ENCODE results near the gene ATP10B.
"Not testable (repeated sequence)": the region's sequence is repeated elsewhere in the genome, so short reads cannot be mapped to it uniquely, and the experiment has no call there.

Gene ATP10B

DNA sequence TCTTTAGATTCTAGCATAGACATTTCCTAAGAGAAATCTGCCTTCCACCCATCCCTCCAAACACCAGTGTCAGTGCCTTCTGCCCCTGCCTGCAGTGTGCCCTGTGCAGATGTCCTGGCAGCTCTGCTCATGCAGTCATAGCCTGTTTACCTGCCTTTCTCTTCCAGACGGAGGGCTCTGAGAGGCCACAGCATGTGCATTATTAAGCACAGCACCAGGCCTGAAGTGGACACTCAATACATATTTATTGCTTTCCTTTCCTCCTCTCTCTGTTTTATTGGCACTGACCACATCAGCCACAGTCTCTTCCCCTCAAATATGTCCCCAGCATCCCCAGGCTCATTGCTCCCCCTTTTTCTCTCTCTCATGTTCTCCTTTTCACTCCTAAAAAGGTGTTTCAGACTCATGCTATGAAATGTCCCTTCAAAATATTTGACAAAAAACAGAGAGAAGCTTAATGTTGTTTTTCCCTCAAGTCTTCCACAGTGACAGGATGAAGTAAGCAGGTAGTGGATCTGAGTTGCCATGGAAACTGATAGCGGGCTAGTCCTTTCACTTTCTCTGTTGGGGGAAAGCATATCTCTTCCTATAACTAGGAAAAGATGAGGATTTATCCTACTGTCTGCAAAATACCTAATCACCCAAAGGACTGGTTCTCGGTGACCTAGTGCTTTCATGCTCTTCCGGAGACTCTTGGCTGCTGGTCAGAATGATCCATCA lies 100.9 kb downstream of the ATP10B start:
- no peak for DNase-seq

DNA sequence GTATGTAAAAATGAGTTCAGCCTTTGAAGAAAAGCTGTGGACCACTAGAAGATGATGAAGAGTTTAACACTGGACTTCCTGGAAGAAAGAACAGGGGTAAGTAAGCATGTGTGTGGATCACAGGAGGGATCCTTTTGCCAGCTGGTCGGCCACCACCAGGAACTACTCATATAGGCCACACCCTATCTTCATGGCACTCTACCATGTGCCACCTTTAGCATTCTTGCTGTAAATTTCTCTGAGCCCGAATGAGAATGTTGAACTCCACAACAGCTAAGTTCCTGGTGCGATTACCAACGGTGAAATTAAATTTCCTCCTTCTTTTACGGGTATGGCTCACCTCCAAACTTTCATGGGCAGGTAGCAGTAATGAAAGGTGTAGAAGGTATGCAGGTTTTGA lies 102.3 kb downstream of the ATP10B start:
- DNase-seq = no peak

DNA sequence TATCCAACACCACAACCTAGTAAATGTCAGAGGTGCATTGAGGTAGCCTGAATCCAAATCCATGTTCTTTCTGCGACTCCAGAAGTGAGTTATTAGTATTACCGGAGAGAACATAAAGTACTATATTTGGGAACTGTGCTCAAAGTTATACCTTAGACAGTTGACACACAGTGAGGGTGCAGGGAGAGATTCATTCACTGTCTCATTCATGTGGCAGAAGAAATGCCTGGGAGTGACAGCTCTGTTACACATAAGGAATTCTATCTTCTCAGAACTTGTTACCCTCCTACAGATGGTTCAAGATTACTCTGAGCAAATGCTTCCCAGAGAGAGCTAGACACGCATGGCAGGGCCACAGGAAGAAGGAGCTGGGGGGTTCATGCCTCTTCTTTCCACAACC lies 103.0 kb downstream of the ATP10B start:
- no peak for DNase-seq

DNA sequence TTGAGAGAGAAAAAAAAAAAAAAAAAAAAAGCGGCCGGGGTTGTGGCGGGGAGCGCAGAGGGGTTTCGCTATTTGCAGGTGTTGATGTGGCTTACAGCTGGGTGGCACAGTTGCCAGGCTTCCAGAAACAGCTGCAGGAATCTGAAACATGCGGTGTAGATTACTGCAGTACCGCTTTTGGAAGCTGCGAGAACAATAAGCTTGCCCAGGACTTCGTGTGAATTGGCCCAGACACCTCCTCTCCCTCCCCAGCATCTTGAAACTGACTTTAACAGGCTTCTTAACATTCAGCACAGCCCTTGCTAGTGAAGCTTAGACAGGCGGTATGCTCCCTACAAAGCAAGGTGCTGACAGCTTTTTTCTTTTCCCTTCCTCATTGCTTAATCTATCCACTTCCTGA lies 104.0 kb downstream of the ATP10B start:
- no peak for DNase-seq

DNA sequence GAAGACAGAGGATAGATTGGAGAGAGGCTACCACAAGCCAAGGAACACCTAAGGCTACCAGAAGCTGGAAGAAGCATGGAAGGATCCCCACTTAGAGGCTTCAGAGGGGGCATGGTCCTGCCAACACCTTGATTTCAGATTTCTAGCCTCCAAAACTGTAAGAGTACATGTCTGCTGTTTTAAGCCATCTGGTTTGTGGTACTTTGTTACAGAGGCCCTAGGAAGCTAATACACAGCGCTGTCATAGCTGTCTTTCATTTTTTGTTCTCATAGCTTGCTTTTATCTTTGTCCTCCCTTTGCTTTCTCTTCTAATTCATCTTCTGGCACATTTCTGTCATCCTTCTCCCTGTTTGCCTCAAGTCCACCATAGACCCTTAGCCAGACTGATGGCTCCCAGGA lies 104.5 kb downstream of the ATP10B start:
- no peak for DNase-seq

DNA sequence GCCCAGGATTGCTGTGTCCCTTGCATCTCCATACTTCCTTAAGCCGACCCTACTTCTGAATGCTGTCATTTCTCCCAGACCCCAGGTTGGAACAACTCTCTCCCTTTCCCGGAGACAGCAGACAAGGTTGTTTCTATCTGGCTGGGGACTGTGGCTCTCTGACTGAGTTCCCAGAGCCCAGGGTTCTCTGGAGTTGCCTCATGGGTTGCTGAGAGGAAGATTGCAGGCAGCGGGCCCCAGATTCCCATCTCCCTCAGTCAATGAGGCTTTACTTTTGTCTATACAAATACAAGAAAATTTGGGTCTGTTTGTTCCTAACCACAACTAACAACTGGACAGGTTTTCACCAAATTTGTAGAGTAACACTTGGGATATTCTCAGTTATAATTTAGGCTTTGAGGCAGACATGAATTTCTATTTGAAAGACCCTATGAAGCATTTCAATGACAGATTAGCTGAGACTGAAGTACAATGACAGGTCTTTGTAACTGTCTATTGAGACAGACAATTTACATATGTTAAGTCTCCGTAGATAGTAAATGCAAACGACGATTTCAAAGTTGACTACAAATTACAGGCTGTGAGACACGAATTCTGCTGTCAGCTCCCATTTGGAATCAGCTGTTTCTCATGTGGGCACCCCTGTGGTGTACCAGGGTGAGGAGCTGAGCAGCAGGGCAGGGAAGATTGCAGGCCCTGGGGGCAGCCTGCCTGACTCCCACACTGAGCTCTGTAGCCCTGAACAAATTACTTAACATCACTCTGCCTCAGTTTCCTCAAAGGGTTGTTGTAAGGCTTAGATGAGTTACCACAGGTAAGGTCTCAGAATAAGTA lies 107.5 kb downstream of the ATP10B start:
- no peak for DNase-seq

DNA sequence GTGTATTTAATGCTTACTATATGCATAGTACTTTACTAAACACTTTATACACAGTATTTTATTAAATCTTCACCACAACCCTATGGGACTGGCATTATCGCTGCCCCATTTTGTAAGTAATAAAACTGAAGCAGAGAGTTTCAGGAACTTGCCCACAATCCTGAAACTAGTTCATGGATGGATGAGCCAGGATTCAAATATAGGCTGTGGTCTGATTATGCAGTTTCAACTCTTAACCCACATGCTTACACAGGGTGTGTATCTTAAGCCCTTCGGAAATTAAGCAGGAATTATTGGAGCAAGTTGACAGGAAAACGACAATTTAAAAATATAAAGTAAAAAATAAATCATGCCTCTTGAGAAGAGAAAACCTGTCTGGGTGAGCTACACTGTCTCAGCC lies 109.0 kb downstream of the ATP10B start:
- DNase-seq = no peak

DNA sequence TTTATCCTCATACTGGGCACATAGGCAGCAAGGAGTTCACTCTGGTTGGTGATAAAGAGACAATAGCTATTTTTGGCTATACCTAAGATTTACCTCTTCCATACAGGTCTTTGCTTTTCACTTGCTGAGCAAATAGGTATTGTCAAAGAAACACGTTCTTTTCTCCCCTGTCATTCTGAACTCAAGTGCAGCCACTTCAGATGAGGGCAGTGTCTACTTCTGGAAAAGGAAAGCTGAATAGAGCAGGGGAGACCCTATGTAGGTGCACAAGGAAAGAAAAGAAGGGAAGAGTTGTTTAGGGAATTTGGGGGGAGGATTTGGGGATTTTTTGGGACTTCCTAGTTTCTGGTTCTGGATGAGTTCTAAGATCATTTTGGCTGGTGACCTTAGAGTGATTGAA lies 109.6 kb downstream of the ATP10B start:
- no peak for DNase-seq

DNA sequence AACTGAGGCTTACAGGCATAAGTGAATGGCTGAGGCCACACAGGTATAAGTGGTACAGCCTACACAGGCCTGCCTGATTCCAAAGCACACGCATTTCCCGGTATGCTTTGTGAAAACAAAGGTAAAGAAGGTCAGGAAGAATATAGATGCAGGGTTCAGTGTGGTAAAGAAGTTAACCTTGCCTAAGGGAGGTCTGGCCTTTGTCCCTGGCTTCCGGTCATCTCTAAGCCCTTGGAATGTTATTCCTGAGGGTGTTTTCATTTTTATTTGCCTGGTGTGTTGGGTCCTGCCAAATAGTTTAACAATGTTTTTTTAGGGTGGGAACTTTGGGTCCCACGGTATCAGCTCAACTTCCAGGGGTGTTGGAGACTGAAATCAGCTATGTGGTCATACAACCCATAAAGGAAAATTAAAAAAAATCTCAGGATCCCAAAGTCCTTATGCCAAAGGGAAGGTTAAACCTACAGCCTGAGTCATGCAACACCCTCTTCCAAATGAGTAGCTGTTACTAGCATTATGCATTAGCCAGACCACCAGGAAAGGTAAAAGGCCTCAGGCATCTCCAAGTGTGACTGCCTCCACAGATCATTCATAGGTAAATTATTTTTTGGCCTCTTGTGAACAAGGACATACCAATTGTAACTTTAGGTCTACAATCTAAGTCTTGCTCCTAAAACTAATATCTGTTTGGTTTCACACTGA lies 124.6 kb downstream of the ATP10B start:
- DNase-seq = no peak

DNA sequence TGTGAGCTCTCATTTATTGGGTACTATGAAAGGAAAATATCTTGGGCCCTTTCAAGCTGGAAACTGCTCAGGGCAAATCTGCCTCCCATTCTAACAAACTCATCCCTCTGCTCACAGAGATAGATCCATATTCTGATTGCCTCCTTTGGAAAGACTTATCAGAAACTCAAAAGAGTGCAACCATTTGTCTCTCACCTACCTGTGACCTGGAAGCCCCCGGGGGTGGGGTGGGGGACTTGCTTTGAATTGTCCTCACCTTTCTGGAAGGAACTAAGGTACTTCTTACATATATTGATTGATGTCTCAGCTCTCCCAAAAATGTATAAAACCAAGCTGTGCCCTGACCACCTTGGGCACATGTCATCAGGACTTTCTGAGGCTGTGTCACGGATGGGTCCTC lies 125.3 kb downstream of the ATP10B start:
- DNase-seq = no peak

DNA sequence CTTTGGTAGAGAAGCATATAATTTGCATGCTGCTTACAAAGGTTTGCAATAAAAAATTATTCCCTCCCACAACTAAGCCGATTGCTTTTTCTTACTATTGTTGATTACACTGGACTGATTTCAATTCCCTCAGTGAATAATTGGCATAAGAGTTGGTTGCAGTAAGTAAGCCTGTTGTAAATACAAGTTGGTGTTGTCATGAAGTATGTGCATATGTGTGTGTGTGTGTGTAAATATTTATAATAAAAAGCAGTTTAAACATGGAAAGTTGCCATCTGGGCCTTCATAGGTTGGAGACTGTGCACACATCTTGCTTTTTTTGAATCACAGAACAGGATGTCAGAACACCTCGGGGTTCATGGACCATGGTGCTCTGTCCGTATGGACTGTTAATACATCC lies 131.2 kb downstream of the ATP10B start:
- DNase-seq = no peak

DNA sequence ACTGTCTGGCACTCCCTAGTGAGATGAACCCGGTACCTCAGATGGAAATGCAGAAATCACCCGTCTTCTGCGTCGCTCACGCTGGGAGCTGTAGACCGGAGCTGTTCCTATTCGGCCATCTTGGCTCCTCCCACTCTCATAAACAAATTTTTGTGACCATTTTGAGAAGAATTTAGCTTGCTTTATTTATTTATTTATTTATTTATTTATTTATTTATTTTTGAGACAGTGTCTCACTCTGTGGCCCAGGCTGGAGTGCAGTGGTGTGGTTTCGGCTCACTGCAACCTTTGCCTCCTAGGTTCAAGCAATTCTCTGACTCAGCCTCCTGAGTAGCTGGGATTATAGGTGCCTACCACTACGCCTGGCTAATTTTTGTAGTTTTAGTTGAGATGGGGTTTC lies 136.5 kb downstream of the ATP10B start:
- not testable (repeated sequence) for DNase-seq

DNA sequence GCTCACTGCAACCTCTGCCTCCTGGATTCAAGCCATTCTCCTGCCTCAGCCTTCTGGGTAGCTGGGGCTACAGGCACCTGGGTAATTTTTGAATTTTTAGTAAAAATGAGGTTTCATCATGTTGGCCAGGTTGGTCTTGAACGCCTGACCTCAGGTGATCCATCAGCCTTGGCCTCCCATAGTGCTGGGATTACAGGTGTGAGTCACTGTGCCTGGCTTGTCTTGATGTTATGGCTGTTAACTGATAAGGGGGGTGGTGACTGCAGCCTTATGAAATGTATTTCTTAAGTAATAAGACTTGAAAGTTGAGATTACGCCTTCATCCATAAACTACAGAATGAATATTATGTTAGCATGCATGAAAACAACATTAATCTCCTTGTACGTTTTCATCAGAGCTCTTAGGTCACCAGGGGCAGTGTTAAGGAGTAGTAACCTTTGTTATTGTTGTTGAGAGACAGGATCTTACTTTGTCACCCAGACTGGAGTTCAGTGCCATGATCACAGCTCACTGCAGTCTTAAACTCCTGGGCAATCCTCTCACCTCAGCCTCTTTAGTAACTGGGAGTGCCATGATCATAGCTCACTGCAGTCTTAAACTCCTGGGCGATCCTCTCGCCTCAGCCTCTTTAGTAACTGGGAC lies 148.3 kb downstream of the ATP10B start:
- DNase-seq = no peak

DNA sequence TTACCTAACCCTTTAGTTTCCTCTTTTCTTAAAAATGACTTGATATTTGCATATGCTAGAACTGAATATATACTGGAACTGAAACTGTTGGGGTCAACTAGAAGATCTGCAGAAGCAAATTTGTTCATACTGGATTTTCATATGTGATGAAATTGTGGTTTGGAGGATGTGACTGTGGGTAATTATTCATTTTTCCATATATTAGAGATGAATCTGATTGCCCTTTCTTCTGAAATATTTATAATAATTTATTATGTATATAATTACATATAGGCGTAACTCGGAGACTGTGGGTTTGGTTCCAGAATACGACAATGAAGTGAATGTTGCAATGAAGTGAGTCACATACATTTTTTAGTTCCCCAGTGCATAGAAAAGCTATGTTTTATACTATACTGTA lies 149.1 kb downstream of the ATP10B start:
- DNase-seq = no peak

DNA sequence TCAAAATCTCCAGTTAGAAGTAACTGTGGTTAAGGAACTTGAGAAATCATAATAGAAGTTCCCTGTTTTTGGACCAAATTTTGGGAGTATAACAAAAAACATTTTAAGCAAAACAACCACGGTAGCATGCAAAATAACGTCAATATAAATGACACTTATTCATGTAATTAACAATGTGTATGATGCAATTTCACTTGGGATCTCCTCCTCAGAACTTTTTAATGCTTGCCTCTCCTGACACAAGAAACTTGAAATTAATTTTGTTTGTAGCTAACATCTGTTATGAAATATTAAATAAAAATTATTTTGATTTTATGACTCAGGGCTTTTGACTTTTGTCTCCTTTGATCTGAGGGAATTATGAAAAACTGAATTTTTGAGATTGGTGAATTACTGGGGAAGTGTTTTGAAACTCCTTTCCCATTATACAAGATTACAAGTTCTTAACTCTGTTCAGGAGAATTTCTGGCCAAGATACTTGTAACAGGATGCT lies 149.7 kb downstream of the ATP10B start:
- no peak for DNase-seq

DNA sequence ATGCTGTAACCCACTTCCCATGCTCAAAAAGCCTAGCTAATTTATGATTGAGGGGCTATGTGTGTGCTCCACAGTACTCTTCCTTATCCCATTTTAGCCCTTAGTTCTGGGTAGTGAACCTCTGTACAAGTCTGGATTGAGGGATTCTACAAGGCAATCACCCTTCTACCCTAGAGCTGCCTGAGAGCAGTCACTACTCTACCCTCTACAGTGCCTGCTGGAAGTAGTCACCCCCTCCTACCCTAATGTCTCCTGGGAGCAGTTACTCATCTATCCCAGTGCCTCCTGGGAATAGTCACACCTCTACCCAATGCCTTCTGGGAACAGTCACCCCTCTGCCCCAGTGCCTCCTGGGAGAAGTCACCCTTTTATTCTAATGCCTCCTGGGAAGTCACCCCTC lies 150.6 kb downstream of the ATP10B start:
- DNase-seq = no peak

DNA sequence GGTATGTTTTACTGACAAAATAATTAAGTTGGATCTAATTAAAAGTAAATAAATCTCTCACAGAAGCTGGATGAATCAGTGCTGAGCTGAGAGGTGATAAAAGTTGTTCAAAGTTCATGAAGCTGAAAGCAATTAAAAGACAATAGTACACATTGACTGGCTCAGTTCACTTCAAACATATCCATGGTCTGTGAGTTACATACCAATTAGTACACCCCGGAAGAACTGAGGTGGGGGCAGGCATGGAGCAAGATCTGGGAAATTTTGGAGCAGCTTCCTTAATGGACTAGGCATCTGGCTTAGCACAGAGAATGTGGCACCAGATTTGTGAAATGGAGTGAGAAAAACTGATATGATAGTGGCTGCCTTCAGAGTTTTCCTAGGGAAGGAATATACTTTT lies 152.7 kb downstream of the ATP10B start:
- no peak for DNase-seq

DNA sequence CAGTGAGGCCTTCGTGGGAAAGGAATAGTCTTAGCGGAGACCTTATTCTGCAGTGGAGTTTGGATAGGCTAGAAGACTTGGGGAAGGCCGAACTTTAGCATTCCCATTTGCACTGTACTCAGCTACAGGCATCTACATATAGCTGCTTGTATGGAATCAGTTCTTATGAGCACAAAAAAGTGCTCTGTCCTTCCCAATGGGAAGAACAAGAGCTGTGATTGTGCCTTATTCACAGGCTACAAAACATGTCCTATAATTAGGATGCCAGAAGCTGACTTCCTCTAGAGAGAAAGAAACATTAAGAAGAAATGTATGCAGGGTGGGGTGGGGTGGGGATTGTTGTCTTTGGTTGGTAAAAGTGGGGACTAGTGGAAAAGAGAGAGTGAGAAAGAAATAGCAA lies 154.7 kb downstream of the ATP10B start:
- DNase-seq = no peak

DNA sequence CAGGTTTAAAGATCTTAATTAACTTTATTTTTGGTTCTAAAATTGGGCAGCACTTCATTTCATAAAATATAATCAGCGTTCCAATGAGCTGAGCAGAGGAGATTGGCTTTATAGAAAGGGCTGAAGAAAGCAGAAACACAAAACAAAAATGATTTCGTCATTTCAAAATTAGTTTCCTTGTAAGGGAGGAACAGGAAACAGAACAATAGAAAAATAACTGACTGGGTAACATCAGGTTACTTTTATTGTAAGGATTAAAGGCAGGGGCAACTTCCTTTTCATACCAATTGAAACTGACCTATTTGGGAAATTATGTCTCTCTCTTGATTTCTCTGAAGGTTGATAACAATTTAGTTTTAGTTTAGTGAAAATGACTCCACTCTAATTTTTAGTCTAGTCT lies 157.1 kb downstream of the ATP10B start:
- no peak for DNase-seq

DNA sequence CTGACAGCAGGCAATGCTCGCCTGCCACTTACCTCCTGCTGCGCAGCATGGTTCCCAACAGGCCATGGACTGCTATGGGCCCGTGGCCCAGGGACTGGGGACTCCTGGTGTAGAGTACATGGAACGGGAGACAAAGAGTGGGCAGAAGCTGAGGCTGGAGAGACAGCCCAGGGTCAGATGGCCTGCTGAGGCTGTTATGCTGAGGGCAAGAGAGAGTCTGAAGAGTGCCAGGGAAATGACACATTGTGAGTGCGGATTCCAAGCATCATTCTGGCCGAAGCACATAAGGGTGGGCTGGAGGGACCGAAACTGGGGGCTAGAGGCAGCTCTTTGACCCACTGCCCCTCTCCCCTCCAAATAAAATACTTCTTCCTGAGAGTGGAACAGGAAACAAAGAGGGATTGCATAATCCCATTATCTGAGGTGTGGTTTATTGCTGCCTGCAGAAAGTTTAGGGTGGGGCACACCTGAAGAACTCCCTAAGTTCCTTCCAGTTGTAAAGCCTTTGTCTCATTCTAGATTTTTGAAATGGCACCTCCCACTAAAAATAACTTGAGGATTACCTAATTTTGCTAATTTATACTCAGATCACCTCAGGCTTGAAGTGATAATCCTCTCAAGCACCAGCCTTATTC lies 158.1 kb downstream of the ATP10B start:
- DNase-seq = no peak

DNA sequence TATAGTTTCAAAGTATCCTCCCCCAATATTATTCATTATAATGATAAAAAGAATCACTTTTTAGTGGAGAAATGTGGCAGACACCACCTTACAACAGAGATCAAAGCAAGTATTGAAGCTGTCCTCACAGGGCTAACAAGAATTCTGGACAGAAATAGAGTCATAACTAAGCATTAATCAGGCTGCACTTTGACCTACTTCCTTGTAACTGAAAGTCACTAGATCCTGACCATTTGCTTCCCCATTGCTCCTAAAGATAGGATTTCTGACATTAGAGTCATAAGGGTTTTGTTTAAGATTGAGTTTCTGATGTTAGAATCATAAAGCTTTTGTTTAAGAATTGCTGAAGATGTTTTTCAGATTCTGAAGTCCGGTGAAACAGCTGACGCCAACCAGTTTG lies 159.7 kb downstream of the ATP10B start:
- DNase-seq = no peak

DNA sequence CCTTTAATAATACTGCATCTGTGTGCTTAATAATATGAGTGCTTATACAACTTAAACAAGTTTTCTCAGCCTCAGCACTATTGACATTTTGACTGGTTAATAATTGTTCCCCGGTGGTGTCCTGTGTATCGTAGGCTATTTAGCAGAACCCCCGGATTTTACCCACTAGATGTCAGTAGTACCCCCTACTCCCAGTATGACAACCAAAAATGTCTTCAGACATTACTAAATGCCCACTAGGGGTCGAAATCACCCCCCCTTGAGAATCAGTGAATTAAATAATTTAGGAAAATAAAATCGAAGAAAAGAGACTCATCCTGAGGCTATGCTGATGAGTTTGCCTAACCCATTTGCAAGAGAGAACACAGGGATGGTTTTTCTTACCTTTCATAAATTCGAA lies 166.3 kb downstream of the ATP10B start:
- no peak for DNase-seq

DNA sequence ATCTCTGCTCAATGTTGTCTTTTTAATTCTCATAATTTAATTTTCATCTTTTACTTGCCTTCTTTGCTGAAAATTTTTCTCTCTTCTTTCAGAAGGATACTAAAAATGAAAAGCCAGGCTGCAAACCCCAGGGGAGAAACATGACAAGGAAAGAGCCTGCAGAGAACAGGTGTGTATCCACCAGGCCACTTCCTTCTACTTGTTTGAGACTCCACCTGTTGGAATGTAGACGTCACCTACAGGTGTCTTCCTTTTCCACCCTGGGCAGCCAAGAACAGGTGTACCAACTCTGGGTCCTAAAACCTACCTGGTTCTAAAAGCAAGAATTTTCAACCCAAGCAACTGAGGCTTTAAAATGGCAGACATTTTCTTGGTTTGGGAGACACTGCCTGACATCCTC lies 166.8 kb downstream of the ATP10B start:
- no peak for DNase-seq
